ENCODE results near the gene SERPINE1.
"Not testable (repeated sequence)": the region's sequence is repeated elsewhere in the genome, so short reads cannot be mapped to it uniquely, and the experiment has no call there.

The SERPINE1 gene

GRCh38 chr7:101100858-101101847 is 25.8 kb upstream of the SERPINE1 start:
- no peak for TF ChIP-seq CTCF (IDR thresholded peaks at IDR 0.05; ENCODE audit: low read depth, low read length)
- TF ChIP-seq POLR2A (IDR thresholded peaks at IDR 0.05; ENCODE audit: extremely low read depth, insufficient read length) = no peak
- no peak for TF ChIP-seq MAX (IDR thresholded peaks at IDR 0.05; ENCODE audit: low read depth, low read length)
- no peak for TF ChIP-seq MYC (IDR thresholded peaks at IDR 0.05; ENCODE audit: low read depth, low read length)
- H3K4me3 ChIP-seq (ENCODE audit: low read depth, low read length) = peak overlapping the region; percentile 6

GRCh38 chr7:101102026-101102425 is 24.9 kb upstream of the SERPINE1 start:
- DNase-seq (ENCODE audit: low read depth) = no peak
- no peak for TF ChIP-seq POLR2A (IDR thresholded peaks at IDR 0.05; ENCODE audit: extremely low read depth, insufficient read length)
- no peak for TF ChIP-seq CTCF (IDR thresholded peaks at IDR 0.05; ENCODE audit: low read depth, low read length)
- no peak for TF ChIP-seq MYC (IDR thresholded peaks at IDR 0.05; ENCODE audit: low read depth, low read length)
- no peak for TF ChIP-seq MAX (IDR thresholded peaks at IDR 0.05; ENCODE audit: low read depth, low read length)
- no peak overlapping the region for H3K4me3 ChIP-seq (ENCODE audit: low read depth, low read length)

More at GRCh38 chr7:101100858-101101847, 25.8 kb upstream of the SERPINE1 start:
- no peak for DNase-seq (ENCODE audit: low read depth)

GRCh38 chr7:101103701-101104100 is 23.2 kb upstream of the SERPINE1 start:
- not testable (repeated sequence) for H3K4me3 ChIP-seq (ENCODE audit: low read depth, low read length); DNase-seq (ENCODE audit: low read depth)

GRCh38 chr7:101104193-101104713 is 22.7 kb upstream of the SERPINE1 start:
- DNase-seq (ENCODE audit: low read depth) = no peak
- H3K4me3 ChIP-seq (ENCODE audit: low read depth, low read length) = no peak overlapping the region
- TF ChIP-seq POLR2A (IDR thresholded peaks at IDR 0.05; ENCODE audit: extremely low read depth, insufficient read length) (no peak), MAX (IDR thresholded peaks at IDR 0.05; ENCODE audit: low read depth, low read length) (no peak), MYC (IDR thresholded peaks at IDR 0.05; ENCODE audit: low read depth, low read length) (no peak), CTCF (IDR thresholded peaks at IDR 0.05; ENCODE audit: low read depth, low read length) (no peak)

- no peak for DNase-seq (ENCODE audit: low read depth)
- TF ChIP-seq MAX (IDR thresholded peaks at IDR 0.05; ENCODE audit: low read depth, low read length) = no peak
- no peak for TF ChIP-seq POLR2A (IDR thresholded peaks at IDR 0.05; ENCODE audit: extremely low read depth, insufficient read length)
- no peak for TF ChIP-seq CTCF (IDR thresholded peaks at IDR 0.05; ENCODE audit: low read depth, low read length)
- TF ChIP-seq MYC (IDR thresholded peaks at IDR 0.05; ENCODE audit: low read depth, low read length) = no peak
- no peak overlapping the region for H3K4me3 ChIP-seq (ENCODE audit: low read depth, low read length)
Measured at GRCh38 chr7:101104799-101105198, 22.1 kb upstream of the SERPINE1 start.

GRCh38 chr7:101105248-101105647 is 21.7 kb upstream of the SERPINE1 start:
- not testable (repeated sequence) for DNase-seq (ENCODE audit: low read depth)

More at GRCh38 chr7:101105248-101105647, 21.7 kb upstream of the SERPINE1 start:
- H3K4me3 ChIP-seq (ENCODE audit: low read depth, low read length) = not testable (repeated sequence)
